SW 1271 (cell line): Measurements from ENCODE around the gene RMC1.
A peak's percentile ranks its signal among the peaks of the same experiment; 100 is the strongest.
"Not testable (repeated sequence)": the region's sequence is repeated elsewhere in the genome, so short reads cannot be mapped to it uniquely, and the experiment has no call there.

Source experiments
- DNase-seq, 2 experiments: peaks; one replicate each; lab custom pipeline; 2025; lab: John Stamatoyannopoulos, UW

Gene RMC1

GRCh38 chr18:23503038-23503962 is at the start of gene RMC1:
Gene RMC1 (plus strand): TSS chr18:23503511. CDS start chr18:23503619, 108 bp downstream.
- peak; percentile 75 to 84 for DNase-seq

GRCh38 chr18:23453680-23454058 is 49.6 kb upstream of the RMC1 start:
- peak in 1 of 2 experiments; percentile 30 for DNase-seq

- DNase-seq = no peak
Measured at GRCh38 chr18:23456835-23457234, 46.5 kb upstream of the RMC1 start.

GRCh38 chr18:23458830-23459529 is 44.3 kb upstream of the RMC1 start:
- no peak for DNase-seq

- DNase-seq = no peak
Measured at GRCh38 chr18:23459530-23459921, 43.8 kb upstream of the RMC1 start.

GRCh38 chr18:23460285-23461273 is 42.7 kb upstream of the RMC1 start:
- no peak for DNase-seq

GRCh38 chr18:23462876-23463275 is 40.4 kb upstream of the RMC1 start:
- no peak for DNase-seq

GRCh38 chr18:23468753-23469459 is 34.4 kb upstream of the RMC1 start:
- DNase-seq = no peak

GRCh38 chr18:23470620-23471387 is 32.5 kb upstream of the RMC1 start:
- DNase-seq = no peak

- DNase-seq = no peak
Measured at GRCh38 chr18:23471486-23471885, 31.8 kb upstream of the RMC1 start.

- no peak for DNase-seq
Measured at GRCh38 chr18:23479829-23480505, 23.3 kb upstream of the RMC1 start.

GRCh38 chr18:23484561-23485182 is 18.6 kb upstream of the RMC1 start:
- DNase-seq = no peak

- no peak for DNase-seq
Measured at GRCh38 chr18:23485386-23485785, 17.9 kb upstream of the RMC1 start.

GRCh38 chr18:23487738-23488570 is 15.4 kb upstream of the RMC1 start:
- no peak for DNase-seq

GRCh38 chr18:23489586-23489985 is 13.7 kb upstream of the RMC1 start:
- not testable (repeated sequence) for DNase-seq

- DNase-seq = no peak
Measured at GRCh38 chr18:23493654-23494053, 9.7 kb upstream of the RMC1 start.

GRCh38 chr18:23494992-23495391 is 8.3 kb upstream of the RMC1 start:
- no peak for DNase-seq

- no peak for DNase-seq
Measured at GRCh38 chr18:23495723-23496440, 7.4 kb upstream of the RMC1 start.
